Measurements from ENCODE around the gene ATP6V1G1. TPM values are rescaled to one million over a fixed set of nuclear protein-coding genes. Genes with fewer than 3 reads are reported as not detected.

ATP6V1G1 gene
- total and polyA plus RNA-seq, 2 experiments from 2014 or later = 166 to 509 TPM

DNA sequence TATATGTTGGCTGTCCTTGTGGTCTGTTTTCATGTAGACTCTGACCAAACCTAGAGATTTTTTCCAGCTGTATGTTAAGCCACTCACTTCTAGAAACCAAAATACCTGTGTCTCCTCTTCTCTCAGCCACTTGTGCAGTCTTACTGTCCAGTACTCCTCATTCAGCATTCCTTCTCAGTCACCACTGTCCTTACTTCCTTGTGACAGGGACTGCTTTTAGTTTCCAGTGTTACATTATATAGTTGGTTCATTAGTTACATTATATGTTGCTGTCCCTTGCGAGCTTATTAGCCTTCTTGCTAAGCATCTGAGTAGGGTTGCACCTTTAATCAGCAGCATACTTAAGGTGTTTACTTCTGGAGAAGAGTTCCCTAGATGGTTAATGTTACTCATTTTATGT, 4.3 kb downstream of the ATP6V1G1 start:
- H3F3A ChIP-seq (replicated peaks; ENCODE audit: low read depth) = peaks cover 6% of the 10 kb centered on the region; the same call in 1 of the 2 replicates
- no peak overlapping the region for H2AFZ ChIP-seq
- DNase-seq (ENCODE audit: low spot score) = no peak
- ATAC-seq = no peak
- H3K27ac ChIP-seq (ENCODE audit: low read depth) = 0 out of 2 replicates have a peak overlapping the region, but pooled peaks have one; percentile 39
- TF ChIP-seq ZNF462 (CRISPR knock-in tag; IDR thresholded peaks at IDR 0.05) = no peak
- TF ChIP-seq JUNB (IDR thresholded peaks at IDR 0.05; ENCODE audit: unreplicated experiment) = no peak
- TF ChIP-seq REST (IDR thresholded peaks at IDR 0.05; ENCODE audit: unreplicated experiment) = no peak
- TF ChIP-seq ZNF114 (CRISPR knock-in tag; IDR thresholded peaks at IDR 0.05) = no peak
- TF ChIP-seq ZNF331 (CRISPR knock-in tag; IDR thresholded peaks at IDR 0.05; ENCODE audit: low read depth) = no peak
- TF ChIP-seq CREB1 (CRISPR knock-in tag; IDR thresholded peaks at IDR 0.05; ENCODE audit: low read depth) = no peak
- no peaks in the 10 kb centered on the region for H3K9me2 ChIP-seq (ENCODE audit: insufficient read depth)
- H3K4me1 Mint-ChIP-seq = peaks cover 24% of the 10 kb centered on the region
- peaks cover 65% of the 10 kb centered on the region for H4K20me1 ChIP-seq (replicated peaks; ENCODE audit: insufficient read depth)
- H3K4me1 ChIP-seq (ENCODE audit: insufficient read depth) = peaks cover 21% of the 10 kb centered on the region
- H3K4me3 ChIP-seq = no peak overlapping the region
- H3K4me3 Mint-ChIP-seq = no peak overlapping the region
- no peak overlapping the region for H3K4me2 ChIP-seq
- H3K27ac Mint-ChIP-seq = no peak overlapping the region
- H3K27me3 Mint-ChIP-seq (ENCODE audit: insufficient read depth, low read depth, poor library complexity) = peaks cover 6% of the 10 kb centered on the region
- H3K9me3 Mint-ChIP-seq = no peaks in the 10 kb centered on the region; the same call in 2 of the 3 replicates
- H3K36me3 ChIP-seq (ENCODE audit: insufficient read depth) = peaks cover 35% of the 10 kb centered on the region
- H3K79me2 ChIP-seq (replicated peaks; ENCODE audit: insufficient read depth) = peaks cover 88% of the 10 kb centered on the region
- H3K27me3 ChIP-seq (ENCODE audit: insufficient read depth) = no peaks in the 10 kb centered on the region
- peaks cover 74% of the 10 kb centered on the region for H3K36me3 Mint-ChIP-seq (ENCODE audit: low read depth)
